ENCODE measurements around the gene UNC93A.
"Not testable (repeated sequence)": the region's sequence is repeated elsewhere in the genome, so short reads cannot be mapped to it uniquely, and the experiment has no call there.

The UNC93A gene
- 0 reads per million in 3 experiments for total RNA-seq

DNA sequence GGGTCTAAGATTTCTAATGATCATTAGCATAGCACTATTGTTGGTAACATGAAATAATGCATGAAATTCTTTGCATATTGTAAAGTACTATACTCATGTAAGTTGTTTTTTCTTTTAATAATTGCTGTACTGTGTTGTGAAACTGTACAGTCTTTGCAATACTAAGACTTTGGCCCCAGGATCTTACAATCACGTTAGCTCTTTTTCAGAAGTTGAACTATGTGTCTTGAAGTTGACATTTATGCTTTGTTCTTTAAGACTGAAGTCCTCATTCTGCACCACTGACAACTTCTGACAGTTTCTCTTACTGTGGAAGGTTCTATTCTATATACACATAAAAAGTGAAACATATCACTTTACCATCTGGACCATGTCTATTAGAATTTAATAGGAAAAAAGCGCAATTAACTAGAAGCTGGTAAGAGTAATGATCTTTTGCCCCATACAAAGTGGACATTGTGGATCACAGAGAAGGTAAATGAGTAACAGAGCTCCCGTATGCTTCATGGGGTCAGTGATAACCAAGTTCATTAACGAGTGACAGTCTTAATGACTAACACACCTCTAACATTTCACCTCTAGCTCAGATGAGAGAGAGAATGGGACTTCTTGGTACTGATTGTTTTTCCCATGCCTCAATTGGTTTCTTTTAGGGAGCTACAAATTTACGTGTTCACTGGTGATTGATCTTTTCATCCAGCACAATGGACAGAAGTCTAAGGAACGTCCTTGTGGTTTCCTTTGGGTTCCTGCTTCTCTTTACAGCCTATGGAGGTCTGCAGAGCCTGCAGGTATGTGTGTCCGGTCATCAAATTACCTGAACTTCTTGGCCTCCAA, at the start of gene UNC93A:
TSS of gene UNC93A (plus strand) at position 530 of the 837 bp plus-strand sequence. CDS start at position 705, 175 bp downstream.
- no peak for DNase-seq

GRCh38 chr6:167241321-167242134, 49.6 kb upstream of the UNC93A start:
- DNase-seq: not testable (repeated sequence)

DNA sequence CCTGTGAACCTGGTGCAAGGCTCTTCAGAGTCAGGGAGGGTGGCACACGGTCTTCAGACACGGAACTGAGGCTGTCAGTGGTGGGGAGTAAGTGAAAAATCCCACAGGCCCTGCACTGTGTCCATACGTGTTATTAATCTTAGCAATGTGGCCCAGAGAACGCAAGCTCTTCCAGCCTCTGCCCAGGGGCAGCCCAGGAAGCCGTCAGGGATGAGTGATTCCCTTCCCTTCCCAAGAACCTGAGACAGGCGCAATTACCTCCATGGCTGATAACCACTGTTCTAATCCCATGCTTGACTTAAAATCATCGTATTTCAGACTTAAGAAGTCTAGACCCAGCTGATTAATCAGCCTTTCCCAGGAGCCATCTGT, 49.0 kb upstream of the UNC93A start:
- DNase-seq: not testable (repeated sequence)

GRCh38 chr6:167242511-167243051, 48.5 kb upstream of the UNC93A start:
- not testable (repeated sequence) for DNase-seq

- DNase-seq: no peak
These were observed 46.8 kb upstream of the UNC93A start for GRCh38 chr6:167244064-167244960.

DNA sequence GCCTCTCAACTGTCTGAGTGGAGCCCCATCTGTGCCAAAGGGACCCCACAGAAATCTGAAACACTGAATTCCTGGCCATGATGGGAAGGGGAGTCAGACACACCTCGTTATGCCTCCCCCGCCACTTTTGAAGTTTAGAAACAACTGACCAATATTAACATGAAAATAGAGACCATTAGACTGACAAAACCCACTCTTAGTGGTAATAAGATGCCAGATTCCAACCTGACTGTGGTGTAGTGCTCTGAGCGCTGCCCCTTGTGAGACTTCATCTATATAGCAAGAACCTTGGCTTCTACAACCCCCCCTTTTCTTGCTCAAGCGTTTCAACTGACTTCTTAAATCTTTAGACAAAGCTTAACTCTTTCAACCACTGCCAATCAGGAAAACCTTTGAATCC, 46.1 kb upstream of the UNC93A start:
- DNase-seq: no peak

GRCh38 chr6:167245591-167245990, 45.5 kb upstream of the UNC93A start:
- DNase-seq: no peak

DNA sequence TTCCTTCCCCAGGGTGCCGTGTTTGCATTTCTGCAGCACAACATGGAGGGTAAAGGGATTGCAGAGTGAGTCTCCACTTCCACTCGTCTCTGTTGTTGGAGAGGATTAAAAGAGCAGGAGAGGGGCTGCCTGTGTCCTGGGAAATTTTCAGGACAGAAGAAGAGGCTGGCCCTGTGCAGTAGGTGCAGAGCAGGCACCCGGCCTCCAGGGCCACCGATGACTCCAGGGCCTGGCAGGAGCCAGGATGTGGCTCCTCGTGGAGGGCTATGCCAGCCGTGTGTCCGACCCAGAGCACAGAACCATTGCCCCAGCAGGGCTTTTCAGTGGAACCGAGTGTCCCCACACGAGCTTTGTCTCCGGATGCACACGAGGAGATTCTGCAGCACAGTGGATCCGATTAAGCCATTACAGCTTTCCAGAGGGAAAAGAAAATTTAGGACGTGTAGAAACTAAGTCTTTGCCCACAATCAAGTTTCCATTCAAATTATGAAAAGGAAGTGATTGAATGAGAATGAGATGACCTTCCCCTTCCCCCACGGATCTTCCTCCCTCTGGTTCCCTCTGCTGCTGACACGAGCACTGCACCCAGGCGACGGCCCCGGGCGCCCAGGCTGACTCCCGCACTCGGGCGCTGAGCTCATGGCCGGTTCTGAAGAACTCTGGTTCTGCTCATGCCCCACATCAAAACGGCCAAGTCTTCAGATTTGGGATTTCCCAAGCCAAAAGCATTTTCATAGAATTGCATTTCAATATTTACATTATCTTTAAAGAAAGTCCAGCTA, 43.1 kb upstream of the UNC93A start:
- DNase-seq: no peak

- not testable (repeated sequence) for DNase-seq
These were observed 42.1 kb upstream of the UNC93A start for GRCh38 chr6:167248878-167249455.

- no peak for DNase-seq
These were observed 38.8 kb upstream of the UNC93A start for GRCh38 chr6:167252271-167252670.

DNA sequence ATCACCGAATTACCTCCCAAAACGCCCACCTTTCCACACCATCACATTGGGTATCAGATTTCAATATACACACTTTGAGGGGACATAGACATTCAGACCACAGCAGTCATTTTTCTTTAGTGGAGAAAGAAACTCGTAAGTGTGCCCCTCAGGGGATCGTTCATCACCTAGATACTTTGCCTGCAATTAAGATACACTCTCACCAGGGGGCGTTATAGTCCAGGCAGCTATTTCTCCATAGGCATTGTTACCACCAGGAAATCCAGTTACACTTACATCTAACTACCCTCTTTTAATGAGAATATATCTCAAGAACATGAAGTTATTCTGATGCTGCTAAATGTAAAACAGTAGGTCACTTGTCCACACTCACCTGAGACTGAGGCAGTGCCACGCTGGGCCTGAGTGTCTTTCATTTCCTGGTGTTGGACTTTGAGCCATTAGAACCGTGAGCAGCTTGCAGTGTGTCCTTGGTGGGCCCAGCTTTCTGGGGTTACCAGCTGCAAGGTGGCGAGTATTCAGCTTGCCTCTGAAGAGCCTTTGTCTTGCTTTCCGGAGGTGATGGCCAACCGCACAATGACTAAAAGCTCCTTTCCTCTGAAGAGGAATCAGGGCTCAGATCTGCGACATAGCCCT, 35.1 kb upstream of the UNC93A start:
- no peak for DNase-seq

- no peak for DNase-seq
These were observed 32.5 kb upstream of the UNC93A start for GRCh38 chr6:167258646-167259045.

GRCh38 chr6:167266057-167266829, 24.9 kb upstream of the UNC93A start:
- DNase-seq: not testable (repeated sequence)

DNA sequence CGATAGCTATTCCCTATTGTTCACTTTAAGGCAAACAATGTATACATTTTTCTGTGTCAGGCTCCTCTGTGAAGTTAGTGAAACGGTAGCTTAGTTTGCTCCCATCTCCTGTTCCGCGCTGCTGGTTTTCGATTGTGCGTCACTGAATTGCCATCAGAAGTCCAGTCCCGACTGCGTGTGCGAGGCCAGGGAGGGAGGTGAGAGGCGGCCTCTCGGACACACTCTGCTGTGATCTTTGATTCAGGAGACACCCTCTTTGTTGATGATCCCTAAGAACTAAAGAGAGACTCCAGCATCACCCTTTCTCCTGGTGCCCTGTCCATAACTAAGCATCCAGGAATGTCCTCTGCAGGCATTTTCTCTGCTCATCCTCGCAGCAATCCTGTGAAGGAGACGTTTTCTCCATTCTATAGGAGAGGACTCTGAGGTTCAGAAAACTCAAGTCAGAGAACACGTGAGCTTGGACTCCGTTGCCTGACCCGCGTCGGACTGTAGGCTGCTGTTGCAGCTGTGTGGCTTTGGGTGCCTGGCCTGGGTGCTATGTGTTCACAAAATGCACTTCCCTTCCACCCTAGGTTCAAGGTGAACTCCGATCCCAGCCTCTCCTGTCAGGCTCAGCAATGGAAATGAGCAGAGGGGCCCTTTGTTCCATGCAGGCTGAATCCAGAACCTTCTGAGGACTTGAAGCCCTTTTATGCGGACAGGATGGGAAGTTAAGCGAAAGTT, 24.1 kb upstream of the UNC93A start:
- DNase-seq: no peak

DNA sequence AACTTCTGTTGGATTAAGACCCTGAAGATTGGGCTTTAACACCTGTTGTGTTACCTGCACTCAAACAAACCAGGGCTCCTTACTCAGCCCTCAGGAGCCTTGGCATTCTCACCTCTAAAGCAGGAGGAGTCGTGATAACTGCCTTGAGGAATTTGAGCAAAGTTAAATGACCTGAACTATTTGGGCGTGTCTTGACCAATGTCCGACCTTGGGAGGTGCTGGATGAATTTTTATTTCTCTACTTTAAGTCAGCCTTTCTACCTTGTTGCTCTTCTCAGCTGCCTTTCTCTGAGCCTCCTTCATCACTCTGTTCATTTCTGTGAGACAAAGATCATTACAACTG, 23.6 kb upstream of the UNC93A start:
- not testable (repeated sequence) for DNase-seq

- DNase-seq: no peak
These were observed 23.2 kb upstream of the UNC93A start for GRCh38 chr6:167267921-167268401.

DNA sequence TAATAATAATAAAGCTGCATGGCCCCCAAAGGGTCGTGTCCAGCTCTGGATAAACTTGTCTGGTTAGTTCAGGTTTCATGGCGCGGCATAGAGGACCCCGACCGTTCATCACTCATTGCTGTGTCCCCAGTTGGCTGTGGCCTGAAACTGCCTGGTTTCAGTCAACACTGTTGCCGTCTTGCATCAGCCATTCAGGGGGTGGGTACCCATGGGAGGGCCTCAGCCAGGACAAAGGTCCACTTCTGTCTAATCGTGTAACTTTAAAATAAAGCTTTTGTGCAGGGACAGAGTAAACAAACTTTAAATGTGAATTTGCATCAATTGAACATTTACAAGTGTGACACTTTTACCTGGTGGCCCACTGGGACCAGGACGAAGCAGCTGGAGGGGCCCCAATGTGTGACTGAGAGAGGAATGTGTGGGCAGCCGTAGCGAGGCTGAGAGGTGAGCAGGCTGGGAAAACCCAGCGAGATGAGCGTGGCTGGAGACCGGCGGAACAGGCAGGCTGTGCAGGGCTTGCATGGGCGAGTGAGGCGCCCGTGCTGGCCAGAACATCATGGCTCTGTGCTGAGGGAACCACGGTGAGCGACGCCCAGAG, 22.3 kb upstream of the UNC93A start:
- DNase-seq: no peak

DNA sequence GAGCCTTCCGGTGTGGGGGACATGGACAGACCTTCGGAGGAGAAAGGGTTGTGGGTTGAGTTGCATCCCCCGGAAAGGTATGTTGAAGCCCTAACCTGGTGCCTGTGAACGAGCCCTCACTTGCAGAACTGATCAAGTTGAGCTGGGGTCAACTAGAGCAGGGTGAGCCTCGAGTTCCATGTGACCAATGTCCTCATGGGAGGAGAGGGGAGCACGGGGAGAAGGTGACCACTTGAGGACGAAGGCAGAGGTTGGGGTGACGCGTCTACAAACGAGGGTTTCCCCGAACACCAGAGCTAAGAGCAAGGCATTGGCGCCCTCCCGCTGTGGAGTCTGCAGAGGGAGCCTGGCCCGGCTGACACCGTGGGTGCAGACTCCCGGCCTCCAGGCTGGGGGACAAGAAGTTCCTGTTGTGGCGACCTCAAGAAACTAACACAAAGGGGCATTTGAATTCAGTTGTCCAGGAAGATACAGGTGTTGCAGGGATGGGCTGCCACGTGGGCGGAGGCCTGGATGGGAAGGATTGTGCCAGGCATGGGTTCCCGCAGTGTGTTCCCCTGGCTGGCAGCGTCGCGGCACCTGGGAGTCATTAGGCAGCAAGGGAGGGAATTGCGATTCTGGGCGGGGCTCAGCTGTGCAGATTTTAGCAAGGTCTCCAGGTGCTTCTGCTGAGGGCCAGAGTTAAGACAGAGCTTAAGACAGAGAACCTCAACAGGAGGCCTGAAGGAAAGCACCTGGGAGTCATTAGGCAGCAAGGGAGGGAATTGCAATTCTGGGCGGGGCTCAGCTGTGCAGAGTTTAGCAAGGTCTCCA, 20.4 kb upstream of the UNC93A start:
- no peak for DNase-seq
